T-helper 1 cell treated with Interleukin-12 subunit alpha and Interleukin-12 subunit beta and Interleukin-4 antibody, amounts not matched to agents 30 ng/mL and 1 ng/mL, for 36 hours (primary cell): ENCODE data around the gene N4BP3. TPM values are rescaled to one million over a fixed set of nuclear protein-coding genes. Genes with fewer than 3 reads are reported as not detected.
"Not testable (repeated sequence)": the region's sequence is repeated elsewhere in the genome, so short reads cannot be mapped to it uniquely, and the experiment has no call there.

Experiments
- intact Hi-C: fragments of 100-400 bp; cut with micrococcal nuclease; formaldehyde crosslinking; loops from one replicate; pipeline ENCODE4 v1.15.1; 2024
- total RNA-seq: library from RNA; stranded (reverse); gene quantifications from 2 replicates; pipeline ENCODE4 v1.2.3, GENCODE V29; 2022

N4BP3 gene
- 2.0 and 2.1 TPM in 2 replicates for total RNA-seq

- intact Hi-C loops = loop anchor here (1.0 to 5.0 kb wide), 6 partner anchors 8 to 1751 kb away; partner anchors contain the start of genes KIAA1191, PDLIM7 and RMND5B
Observed at GRCh38 chr5:178113141-178113787, at the start of gene N4BP3. Gene N4BP3 (plus strand): TSS chr5:178113532. CDS start chr5:178119584, 6,052 bp downstream.

- intact Hi-C loops = no loop called here
Observed at GRCh38 chr5:178067755-178068154, 45.6 kb upstream of the N4BP3 start.

- intact Hi-C loops = no loop called here
Observed at GRCh38 chr5:178068293-178068692, 45.0 kb upstream of the N4BP3 start.

- intact Hi-C loops = no loop called here
Observed at GRCh38 chr5:178069909-178070308, 43.4 kb upstream of the N4BP3 start.

- intact Hi-C loops = no loop called here
Observed at GRCh38 chr5:178071108-178071507, 42.2 kb upstream of the N4BP3 start.

GRCh38 chr5:178072749-178073148 is 40.6 kb upstream of the N4BP3 start:
- intact Hi-C loops = no loop called here

- intact Hi-C loops = no loop called here
Observed at GRCh38 chr5:178074266-178074952, 38.9 kb upstream of the N4BP3 start.

- intact Hi-C loops = loop anchor here (1.0 to 2.0 kb wide), 4 partner anchors 36 to 87 kb away; partner anchors contain the start of gene N4BP3
Observed at GRCh38 chr5:178076965-178077364, 36.4 kb upstream of the N4BP3 start.

- intact Hi-C loops = loop anchor here (2.0 kb wide), 1 partner anchor 35 kb away; the partner anchor contains the start of gene N4BP3
Observed at GRCh38 chr5:178077751-178078150, 35.6 kb upstream of the N4BP3 start.

- intact Hi-C loops = no loop called here
Observed at GRCh38 chr5:178078197-178079010, 34.9 kb upstream of the N4BP3 start.

- intact Hi-C loops = no loop called here
Observed at GRCh38 chr5:178080056-178080455, 33.3 kb upstream of the N4BP3 start.

- intact Hi-C loops = no loop called here
Observed at GRCh38 chr5:178080618-178081410, 32.5 kb upstream of the N4BP3 start.

GRCh38 chr5:178081571-178082243 is 31.6 kb upstream of the N4BP3 start:
- intact Hi-C loops = no loop called here

- intact Hi-C loops = no loop called here
Observed at GRCh38 chr5:178083922-178084321, 29.4 kb upstream of the N4BP3 start.

- intact Hi-C loops = no loop called here
Observed at GRCh38 chr5:178085316-178085715, 28.0 kb upstream of the N4BP3 start.

GRCh38 chr5:178086266-178086665 is 27.1 kb upstream of the N4BP3 start:
- intact Hi-C loops = no loop called here

GRCh38 chr5:178087199-178087598 is 26.1 kb upstream of the N4BP3 start:
- intact Hi-C loops = not testable (repeated sequence)

- intact Hi-C loops = no loop called here
Observed at GRCh38 chr5:178090856-178091255, 22.5 kb upstream of the N4BP3 start.

- intact Hi-C loops = no loop called here
Observed at GRCh38 chr5:178093134-178093533, 20.2 kb upstream of the N4BP3 start.

GRCh38 chr5:178094345-178094744 is 19.0 kb upstream of the N4BP3 start:
- intact Hi-C loops = no loop called here
